Activated CD4-positive, alpha-beta T cell treated with anti-CD3 and anti-CD28 coated beads, Interleukin-2, amount 50 U/mL, for 48 hours (primary cell): ENCODE results near the gene ANP32B.

ENCODE experiments used
- DNase-seq, 2 experiments: peaks; one replicate each; pipeline ENCODE4 v3.0.0-alpha.2; 2020

ANP32B gene

DNA sequence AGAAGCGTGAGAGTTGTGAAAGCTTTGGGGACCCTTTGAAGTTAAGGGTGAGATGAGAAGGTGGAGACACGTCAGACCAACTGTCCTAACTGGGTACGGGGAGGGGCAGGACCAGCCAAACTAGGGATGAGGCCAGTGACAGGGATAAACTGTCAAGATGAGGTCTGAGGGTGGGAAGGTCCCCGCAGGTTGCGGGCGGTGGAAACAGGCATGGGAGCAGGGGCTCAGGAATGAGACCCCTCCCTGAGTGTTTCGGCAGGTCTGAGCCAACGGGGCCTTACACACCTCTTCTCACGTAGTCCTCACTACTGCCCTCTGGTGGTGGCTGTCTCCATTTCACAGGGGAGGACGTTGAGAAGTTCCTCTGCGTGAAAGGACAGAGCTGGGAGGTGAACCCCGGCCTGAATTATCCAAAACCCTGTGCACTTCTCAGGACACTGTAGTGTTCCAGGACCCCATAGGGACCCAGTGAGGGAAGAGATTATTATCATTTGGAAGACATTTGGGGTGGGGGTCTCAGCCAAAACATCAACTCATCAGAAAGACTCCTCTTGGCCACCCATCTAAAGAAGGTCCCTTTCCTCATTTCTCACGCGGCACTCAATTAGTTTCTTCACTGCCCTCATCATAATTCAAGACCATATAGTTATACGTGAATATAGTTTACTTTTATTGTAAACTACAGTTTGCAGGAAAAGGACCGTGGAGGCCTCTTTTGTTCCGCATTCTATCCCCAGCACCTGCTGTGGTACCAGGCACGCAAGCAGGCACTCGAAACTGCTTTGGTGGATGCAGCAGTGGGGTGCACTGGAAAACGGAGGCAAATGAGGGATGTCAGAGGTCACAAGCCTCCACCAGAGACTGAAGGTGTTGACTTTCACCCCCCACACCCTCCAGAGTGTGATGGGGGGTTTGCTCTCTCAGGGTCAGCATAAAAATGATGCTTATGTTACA lies 51.7 kb downstream of the ANP32B start:
- DNase-seq, result peak; percentile 96

DNA sequence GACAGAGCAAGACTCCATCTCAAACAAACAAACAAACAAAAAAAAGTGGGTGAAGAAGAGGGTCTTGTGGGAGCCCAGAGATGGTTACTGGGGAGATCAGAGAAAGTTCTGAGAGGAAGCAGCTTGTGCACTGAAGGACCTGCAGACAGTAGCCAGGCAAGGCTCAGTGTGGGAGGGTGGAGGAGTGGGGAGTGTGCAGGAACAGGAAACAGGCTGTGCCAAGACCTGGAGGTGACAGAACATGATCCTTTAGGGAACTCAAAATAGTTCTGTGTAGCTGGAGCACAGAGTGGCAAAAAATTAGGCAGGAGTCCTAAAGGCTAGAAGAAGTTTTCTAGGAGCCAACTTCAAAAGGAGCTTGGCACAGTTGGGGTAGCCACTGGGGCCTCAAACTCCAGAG lies 54.2 kb downstream of the ANP32B start:
- DNase-seq, result no peak

DNA sequence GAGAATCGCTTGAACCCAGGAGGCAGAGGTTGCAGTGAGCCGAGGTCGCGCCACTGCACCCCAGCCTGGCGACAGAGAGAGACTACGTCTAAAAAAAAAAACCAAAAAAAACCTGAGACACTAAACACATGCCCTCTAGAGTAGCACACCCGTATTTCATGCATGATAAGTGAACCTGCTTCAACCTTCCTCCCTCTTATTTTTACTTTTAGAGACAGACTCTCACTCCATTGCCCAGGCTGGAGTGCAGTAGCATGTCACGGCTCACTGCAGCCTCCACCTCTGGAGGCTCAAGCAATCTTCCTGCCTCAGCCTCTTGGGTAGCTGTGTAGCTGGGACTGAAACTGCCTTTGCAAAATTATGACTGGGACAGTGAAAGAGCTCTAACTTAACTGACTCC lies 55.8 kb downstream of the ANP32B start:
- no peak for DNase-seq

DNA sequence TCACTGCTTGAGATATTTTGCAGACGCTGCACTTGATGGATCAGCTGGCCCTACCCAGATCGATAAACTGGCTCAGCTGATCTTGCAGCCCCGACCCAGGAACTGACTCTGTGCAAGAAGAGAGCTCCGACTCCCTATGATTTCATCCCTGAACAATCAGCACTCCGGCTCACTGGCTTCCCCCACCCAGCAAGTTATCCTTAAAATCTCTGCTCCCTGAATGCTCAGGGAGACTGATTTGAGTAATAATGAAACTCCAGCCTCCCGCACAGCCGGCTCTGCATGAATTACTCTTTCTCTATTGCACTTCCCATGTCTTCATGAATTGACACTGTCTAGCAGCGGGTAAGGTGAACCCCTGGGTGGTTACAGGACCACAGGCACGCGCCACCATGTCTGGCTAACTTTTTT lies 56.5 kb downstream of the ANP32B start:
- no peak for DNase-seq

DNA sequence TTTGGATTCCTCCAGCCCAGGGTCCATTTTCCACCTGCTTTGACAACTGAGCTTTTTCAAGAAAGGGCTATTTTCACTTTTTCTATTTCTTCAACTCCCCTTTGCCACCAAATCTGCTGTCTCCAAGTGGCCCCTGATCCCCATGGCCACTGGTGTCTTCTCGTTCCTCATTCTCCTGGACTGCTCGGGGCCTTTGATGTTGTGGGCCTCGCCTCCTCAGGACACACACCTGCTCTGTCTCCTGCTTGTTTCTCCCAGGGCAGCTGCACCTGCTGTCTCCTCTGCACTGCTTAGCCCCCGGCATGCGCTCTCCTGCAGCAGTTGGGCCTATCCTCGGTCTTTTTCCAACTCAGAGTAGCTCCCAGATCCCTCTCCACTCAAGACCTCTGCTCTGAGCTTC lies 57.1 kb downstream of the ANP32B start:
- no peak for DNase-seq

DNA sequence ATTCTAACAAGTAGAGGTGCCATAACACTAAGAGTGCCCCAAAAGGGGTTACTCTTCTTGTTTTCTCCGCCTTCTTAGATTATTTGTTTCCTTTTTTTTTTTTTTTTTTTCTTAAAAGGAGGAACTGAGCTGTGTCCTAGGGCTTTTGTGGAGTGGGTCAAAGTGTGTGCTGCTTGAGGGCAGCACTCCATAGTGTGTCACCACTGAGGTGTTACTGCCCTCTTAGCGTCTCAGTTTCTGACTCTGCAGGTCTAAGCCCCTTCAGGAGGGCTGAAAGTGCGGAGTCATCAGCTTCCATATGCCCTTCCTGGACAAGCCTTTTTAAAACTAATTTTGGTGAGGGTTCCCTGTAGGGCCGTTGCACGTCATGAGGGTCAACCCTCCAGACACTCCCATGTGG lies 60.8 kb downstream of the ANP32B start:
- DNase-seq, result no peak

DNA sequence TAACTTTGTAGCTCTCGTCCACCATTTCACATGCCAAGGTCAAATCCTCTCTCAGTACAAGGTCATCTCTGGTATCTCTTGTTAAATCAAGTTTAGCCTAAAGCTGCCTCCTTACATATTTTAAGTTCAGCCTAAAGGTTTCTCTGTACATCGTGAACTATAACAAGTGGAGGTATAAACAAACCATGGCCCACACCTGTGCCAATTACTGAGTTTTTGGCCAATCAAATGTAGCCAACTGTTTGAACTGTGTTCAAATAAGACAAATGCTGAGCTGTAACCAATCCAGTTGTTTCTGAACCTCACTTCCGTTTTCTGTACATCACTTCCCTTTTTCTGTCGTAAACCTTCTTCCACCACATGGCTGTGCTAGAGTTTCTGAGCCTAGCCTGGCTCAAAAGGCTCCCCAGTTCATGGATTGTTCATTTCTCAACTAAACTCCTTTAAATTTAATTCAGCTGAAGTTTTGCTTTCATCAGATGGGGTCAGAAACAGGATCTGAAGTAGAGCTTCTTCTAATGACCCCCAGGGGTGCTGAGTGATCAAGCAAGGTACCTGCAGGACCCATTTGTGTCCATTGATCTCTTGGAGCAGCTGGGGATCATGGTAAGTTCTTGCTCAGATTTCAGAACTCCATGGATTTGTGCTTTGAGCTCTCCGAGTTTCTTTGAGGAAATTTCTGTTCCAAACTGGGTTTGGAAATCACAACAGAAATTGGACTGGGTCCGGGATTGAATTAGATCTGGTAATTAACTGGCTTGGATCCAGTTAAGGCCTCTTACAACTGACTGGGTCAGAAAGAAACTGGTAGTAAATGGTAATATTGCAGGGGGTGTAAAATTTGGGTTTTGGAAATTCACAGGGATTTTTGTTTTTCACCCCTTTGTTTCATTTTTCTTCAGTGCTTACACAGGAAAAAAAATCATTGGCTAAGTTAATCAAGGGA lies 62.4 kb downstream of the ANP32B start:
- DNase-seq, result peak; percentile 20 to 21

DNA sequence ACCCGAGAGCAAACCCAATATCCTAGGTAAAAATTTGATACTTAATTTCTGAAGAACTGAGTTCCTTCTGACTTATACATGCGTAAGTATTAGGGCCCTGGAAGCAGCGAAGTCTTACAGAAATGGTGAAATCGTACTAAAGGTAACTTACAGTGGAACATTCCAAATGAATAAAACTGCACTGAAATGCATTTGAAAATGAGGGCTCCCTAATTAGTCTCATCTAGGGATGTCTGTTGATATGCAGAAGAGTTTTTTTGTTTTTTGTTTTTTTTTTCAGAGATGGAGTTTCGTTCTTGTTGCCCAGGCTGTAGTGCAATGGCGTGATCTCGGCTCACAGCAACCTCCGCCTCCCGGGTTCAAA lies 63.0 kb downstream of the ANP32B start:
- DNase-seq, result no peak

DNA sequence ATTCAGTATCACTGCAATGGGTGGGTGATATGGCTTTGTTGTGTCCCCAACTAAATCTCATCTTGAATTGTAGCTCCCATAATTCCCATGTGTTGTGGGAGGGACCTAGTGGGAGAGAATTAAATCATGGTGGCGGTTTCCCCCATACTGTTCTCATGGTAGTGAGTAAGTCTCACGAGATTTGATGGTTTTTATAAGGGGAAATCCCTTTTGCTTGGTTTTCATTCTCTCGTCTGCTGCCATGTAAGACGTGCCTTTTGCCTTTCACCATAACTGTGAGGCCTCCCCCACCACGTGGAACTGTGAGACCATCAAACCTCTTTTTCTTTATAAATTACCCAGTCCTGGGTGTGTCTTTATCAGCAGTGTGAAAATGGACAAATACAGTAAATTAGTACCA lies 63.9 kb downstream of the ANP32B start:
- no peak for DNase-seq

DNA sequence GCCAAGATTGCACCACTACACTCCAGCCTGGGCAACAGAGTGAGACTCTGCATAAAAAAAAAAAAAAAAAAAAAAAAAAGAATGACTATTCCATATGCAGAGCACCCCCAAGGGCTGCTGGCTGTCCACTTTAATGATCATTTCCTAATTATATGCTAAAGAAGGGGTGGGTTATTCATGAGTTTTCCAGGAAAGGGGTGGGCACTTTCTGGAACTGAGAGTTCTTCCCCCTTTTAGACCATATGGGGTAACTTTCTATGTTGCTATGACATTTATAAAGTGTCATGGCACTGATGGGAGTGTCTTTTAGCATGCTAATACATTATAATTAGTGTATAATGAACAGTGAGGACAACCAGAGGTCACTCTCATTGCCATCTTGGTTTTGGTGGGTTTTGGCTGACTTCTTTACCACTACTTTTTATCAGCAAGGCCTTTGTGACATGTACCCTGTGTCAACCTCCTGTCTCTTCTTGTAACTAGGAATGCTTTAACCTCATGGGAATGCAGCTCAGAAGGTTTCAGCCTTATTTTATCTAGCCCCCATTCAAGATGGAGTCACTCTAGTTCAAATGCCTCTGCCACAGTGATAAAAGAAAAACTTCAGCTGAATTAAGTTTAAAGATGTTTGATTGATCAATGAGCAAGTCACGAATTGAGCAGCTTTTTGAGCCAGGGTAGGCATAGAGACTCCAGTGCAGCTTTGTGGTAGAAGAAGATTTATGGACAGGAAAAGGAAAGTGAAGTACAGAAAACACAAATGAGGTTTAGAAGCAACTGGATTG lies 66.3 kb downstream of the ANP32B start:
- no peak for DNase-seq

DNA sequence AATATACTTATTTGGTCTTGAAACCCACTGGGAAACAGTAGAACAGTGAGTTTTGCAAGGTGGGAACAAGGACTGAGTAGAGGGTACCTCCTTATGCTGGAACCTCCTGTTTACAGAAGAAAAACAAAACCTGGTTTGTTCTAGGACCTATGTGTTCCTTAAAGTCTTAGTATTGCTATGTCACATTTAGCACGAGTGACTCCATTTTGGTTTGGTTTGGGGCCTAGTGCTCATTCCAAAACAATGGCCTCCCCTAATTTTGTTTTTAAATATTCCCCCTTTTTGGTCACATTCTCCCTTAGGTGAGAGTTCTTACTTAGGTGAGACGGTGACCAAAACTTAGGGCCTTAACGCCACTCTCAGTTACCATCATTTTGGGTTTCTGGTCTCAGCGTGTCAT lies 67.2 kb downstream of the ANP32B start:
- no peak for DNase-seq

DNA sequence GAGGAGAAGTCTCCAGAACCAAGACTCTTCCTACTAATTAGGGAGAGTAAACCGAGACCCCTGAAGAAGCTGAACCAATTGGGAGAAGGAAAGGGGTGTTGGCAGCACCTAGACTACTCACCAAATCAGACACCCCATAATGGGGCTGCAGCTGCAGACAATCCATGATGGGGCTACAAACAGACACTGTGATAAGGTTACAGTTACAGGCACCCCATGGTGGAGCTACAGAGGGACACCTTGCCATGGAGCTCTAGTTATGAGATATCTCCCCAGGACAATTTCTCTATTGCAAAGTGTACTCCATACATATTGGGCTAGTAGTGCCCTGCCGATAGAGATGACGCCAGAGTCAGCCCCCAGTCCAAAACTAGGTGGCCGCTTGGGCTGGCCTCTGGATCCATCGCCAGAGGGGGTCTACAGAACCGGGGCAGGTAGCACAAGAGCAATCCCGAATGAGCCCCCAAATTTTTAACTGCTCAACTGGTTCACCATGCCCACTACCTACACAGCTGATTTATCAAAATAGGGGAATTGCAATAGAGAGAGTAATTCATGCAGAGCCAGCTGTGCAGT lies 71.3 kb downstream of the ANP32B start:
- DNase-seq, result no peak

DNA sequence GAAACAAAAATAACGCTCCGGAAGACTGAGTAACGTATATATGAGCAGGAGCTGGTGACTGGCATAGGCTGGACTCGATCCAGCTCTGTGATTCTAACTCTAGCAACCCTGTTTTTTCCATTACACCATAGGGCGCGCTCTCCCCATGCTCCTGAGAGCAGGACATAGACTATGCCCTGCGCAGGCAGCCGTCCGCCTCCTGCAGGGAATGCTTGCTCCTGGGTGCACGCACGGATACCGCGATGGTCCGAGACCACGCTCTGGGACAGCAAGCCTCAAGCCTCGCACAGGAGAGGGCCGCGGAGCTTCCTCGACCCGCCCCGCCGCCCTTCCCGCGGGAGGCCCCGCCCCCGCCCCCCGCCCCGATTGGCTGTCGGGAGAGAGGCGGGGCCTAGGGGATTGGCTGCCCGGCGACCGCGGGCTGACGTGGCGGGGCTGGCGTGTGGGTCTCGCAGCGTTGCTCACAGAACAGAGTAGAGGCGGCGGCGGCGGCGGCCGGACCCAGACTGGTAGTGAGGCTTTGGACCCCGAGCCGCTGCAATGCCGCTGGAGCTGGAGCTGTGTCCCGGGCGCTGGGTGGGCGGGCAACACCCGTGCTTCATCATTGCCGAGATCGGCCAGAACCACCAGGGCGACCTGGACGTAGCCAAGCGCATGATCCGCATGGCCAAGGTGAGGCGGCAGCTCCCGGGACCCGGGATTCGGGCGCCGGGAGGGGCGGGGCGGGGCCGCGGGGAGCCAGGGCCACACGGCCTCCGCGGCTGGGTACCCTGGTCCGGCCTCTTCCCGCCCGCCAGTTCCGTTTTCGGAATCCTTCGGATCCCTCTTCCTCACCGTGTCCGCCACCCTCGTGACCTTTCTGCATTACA lies 73.4 kb downstream of the ANP32B start, which contains the start of gene NANS:
TSS of gene NANS (plus strand) at position 464 of the 869 bp plus-strand sequence. CDS start at position 541, 77 bp downstream.
- DNase-seq, result peak; percentile 93 to 94

DNA sequence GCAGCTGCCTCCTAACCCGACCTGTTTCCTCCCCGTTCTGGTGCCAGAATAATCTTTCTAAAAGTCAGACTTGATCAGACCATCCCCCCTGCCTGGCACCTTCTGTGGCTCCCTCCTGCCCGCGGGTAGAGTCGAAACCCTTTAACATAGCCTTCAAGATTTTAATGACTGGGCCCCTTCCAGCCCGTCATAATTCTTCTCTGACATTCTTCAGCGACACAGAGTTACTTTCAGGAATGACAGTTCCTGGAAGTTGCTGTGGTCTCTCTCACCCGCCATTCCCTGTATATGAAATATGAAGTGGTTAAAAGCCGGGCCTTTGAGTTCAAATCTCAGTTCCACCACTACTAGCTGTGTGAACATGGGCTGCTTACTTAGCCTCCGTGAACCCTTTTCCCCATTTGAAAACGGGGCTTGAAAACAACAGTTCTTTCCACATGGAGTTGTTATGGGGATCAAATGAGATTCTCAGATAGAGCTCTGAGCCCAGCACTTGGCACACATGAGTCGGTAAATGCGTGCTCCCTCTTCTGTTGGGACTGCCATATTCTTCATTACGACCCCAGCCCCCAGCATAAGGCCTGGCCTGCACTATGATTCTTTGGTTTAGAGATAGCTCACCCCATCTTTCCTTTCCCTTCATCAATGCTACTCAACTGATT lies 74.1 kb downstream of the ANP32B start:
- no peak for DNase-seq

DNA sequence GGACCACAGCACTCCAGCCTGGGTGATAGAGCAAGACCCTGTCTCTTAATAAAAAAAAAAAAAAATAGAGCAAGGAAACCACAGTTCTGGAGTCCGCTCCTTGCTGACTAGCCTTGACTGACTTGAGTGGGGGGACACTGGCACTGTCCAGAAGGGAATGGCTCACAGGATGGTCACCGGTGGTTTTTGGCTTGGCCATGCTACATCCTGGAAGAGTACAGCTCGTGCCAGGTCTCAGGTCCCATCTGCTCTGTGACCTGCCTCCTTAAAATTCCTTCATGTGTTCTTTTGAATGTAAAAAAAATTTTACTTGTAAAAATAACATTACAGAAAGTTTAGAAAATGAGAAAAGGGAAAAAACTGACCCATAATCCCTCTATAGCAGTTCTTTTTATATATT lies 79.0 kb downstream of the ANP32B start:
- no peak for DNase-seq

DNA sequence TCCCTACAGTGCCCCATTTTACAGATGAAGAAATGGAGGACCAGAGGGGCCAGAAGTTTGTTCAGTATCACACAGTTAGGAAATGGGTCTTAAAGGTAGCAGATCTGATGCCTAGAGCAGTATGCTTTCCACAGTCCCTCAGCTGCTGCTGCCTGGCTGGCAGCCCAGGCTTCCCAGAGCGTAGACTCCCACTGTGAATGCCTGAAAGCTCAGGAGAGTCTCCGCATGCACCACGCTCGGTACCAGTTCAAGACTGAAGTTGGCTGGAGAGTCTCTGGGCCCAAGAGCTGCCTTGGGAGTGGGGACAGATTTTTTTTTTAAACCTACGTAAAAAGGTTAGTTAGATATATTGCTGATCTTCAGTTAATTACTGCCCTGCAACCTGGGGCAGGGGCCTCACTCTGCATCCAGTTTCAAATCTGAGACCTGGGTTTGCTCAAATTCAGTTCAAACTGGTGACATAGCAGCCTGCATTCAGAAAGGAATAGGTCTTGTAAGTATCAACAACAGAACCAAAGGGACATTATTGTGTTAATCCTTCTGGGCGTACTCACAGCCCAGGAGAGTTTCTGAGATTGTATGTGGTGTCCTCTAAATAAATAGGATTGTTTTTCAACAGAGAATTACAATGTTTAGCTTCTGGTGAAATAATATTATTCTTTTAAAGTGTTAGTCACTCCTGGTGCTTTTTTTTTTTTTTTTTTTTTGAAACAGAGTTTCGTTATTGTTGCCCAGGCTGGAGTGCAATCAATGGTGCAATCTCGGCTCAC lies 81.7 kb downstream of the ANP32B start:
- no peak for DNase-seq
